ENCODE results near the gene RNF220.

DNA sequence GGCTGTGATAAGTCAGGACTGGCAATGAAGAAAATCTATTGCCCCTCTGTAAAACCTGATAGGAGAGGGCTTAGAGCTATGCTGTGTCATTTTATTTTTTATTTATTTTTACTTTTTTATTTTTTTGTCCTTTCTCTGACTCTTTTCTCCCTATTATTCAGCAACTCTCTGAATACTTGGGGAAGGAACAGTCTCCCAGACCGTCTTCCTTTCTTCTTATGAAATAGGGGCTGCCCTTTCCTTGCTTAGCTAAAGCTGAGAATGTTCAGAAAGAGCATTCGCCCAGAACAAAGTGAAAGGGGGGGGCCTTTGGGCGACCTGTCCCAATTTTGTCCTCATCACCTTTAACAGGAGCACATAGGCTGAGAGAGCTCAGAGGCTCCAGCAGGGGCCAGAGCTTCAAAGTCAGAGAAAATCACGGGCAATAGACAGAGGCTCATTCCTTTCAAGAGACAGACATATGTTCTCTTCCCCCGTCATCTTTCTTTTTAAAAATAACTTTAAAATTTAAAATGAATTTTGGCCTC, 80.9 kb downstream of the RNF220 start:
- TF ChIP-seq POLR2AphosphoS5 (IDR thresholded peaks at IDR 0.05) (no peak), EZH2 (IDR thresholded peaks at IDR 0.05; ENCODE audit: borderline replicate concordance, insufficient read depth, low read length, poor library complexity, severe bottlenecking) (no peak), EP300 (conservative IDR thresholded peaks at IDR 0.05; ENCODE audit: poor library complexity, severe bottlenecking) (no peak), RAD21 (conservative IDR thresholded peaks at IDR 0.05) (no peak), CTCF (IDR thresholded peaks at IDR 0.05; ENCODE audit: poor library complexity, severe bottlenecking) (no peak), SMC3 (conservative IDR thresholded peaks at IDR 0.05; ENCODE audit: poor library complexity) (no peak)
